ENCODE measurements around the gene NPTXR.
A peak's percentile ranks its signal among the peaks of the same experiment; 100 is the strongest.

NPTXR gene

DNA sequence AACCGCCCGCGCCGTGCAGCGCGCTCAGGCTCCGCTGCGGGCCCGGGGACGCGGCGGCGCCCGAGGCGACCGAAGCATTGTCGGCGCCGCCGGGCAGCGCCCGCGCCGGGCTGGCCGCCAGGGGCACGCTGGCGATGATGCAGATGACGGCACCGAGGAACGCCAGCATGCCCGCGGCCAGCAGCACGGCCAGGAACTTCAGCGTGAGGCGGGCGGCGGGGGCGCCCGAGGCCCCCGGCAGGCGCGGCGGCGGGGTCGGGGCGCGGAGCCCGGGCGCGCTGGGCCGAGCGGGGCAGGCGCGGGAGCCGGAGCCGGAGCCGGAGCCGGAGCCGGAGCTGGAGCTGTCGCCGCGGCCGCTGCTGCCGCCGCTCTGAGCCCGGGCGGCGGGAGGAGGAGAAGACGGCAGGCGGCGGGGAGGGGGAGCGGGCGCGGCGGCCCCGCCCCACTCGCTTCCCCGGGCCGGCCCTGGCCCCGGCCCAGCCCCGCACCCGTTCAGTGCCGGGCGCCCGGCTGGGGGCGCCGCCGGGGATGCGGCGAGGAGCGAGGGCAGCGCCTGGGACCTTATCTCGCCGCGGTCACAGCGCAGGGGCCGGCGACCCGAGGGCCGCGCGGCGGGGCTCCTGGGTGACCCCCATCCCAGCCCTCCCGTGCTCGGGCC is at the start of gene NPTXR:
Gene NPTXR (minus strand): TSS at position 372 of the 658 bp plus-strand sequence.
- DNase-seq: no peak

DNA sequence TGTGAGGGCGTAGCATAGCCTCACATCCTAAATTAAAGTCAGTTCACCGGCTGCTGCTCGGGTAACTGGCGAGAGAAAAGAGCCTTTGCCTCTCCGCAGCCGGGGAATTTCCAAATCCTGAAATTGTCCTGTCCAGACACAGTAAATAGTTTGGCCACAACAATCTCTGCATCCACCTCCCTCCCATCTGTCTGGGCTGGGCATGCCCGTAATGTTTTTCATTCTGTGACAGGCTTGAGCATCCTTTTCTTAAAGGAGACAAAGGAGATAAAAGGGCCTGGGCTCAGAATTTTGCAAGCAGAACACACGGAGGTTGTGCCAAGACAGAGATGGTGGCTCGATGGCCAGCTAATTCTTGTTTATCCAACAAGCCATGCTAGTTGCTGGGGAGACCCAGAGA is 47.4 kb upstream of the NPTXR start:
- no peak for DNase-seq

DNA sequence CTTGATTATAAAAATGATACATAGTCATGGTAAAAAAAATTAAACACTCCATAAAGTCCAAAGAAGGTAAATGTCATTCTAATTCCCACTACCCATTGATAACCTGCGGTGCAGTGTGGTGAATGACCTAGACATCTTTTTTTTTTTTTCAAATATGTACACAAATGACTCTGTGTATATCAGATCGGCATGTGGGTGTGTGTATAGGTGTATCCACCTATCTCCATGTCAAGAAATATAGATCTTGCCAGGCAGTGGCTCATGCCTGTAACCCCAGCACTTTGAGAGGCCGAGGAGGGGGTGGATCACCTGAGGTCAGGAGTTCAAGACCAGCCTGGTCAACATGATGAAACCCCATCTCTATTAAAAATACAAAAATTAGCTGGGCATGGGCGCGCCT is 46.5 kb upstream of the NPTXR start:
- no peak for DNase-seq

DNA sequence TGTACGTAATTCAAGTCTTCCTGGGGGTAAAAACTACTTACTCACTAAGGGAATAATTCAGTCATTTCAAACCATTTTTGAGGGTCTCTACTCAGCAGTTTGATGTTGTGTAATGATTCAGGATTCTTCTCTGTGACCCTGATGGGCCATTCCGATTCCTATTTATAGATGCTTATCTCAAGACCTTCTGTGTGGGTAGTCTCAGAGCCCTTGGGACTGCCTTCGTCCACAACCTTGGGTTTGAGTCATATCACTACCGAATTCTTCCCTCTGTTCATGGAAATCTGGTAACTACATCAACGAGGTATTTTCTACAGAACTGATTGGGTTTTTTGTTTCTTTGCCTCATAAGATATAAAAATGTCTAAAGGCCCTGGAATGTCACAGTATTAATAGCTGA is 42.5 kb upstream of the NPTXR start:
- no peak for DNase-seq

DNA sequence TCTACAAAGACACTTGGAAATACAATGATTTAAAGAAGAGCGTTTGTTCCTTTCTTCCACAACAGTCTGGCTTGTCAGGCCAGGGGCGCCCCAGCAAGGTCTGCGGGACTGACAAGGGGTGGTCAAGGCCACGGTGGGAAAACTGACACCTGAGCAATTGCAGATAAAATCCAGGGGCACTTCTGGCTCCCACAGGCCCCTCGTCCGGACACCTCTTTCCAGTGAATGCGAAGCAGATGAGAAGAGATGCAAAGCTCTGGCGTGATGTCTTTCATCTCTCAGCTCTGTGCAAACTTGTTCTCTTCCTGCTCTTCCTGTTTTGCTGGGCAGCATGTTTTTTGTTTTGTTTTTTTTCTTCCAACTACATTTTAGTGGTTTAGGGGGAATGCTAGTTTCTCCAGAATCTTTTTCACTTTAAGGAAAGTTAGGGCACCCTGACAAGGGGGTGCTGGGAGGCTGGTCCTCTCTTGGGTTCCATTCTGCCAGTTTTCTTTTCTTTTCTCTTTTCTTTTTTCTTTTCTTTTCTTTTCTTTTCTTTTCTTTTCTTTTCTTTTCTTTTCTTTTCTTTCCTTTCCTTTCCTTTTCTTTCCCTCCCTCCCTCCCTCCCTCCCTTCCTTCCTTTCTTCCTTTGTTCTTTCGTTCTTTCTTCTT is 39.3 kb upstream of the NPTXR start:
- DNase-seq: no peak

DNA sequence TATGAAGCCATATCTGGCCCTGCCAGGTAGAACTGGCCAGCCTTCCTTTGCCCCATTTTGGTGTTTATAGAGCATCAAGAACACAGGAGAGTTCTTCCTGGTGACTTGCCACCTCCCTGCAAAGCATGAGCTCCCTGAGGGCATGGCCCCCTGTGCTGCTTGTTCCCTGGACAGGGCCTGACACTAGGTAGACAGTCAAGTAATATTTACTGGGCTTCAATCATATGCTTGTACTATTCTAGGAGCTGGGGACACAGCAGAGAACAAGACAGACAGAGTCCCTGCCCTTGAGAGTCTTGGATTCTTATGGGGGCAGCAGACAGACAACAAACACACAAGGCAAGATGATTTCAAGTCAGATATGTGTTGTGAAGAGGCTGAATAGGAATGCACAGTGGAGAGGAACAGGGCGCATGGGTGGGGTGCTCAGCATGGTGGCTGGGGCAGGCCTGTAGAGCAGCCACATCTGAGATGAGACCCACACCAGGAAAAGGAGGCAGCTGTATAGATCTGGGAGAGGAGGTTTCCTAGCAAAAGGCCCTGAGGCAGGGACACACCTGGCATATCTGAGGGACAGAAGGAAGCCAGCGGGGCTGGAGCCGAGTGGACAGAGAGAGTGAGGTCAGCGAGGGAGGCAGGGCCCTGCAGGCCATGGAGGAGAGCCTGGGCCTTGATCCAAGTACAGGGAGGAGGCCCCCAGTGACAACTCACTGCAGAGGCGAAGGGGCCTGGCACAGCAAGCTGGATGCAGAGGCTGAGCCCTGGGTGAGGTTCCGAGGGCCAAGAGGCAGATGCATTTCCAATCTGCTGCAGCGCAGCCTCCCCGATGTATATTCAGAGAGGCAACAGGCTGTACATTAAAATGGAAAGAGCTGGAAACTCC is 38.4 kb upstream of the NPTXR start:
- DNase-seq: no peak

DNA sequence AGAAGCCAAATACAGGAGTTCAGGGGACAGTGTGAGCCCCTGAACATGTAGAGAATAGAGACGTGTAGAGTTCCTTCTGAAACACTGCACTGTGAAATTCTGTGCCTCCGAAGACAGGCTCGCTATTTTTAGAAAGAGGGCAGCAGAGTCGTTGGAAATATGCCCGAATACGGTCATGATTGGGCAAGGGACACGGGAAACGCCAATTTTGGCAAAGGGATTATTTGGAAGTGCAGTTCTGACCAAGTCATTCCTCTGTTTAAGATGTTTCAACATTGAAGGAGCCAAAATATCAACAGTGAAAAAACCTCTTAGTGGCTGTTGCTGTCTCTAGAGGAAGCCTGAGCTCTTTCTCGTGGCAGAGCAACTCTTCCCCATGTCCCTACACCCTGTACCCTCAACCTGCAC is 37.6 kb upstream of the NPTXR start:
- DNase-seq: no peak

DNA sequence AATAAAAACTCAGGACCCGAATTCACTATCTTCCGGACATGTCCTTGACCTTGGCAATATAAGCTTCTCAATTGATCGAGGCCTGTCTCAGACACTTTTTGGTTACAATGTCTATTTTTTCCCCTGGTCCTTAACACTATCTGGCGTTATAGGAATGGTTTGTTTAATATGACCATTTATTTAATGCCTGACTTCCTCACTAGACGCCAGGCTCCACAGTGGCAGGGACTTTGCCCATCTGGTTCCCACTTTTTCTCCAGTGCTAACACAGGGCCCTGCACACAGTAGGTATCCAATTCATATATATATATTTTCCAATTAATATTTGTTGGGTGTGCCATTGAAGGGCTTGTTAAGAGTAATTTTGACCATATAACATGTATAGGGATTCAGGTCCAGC is 36.1 kb upstream of the NPTXR start:
- DNase-seq: no peak

DNA sequence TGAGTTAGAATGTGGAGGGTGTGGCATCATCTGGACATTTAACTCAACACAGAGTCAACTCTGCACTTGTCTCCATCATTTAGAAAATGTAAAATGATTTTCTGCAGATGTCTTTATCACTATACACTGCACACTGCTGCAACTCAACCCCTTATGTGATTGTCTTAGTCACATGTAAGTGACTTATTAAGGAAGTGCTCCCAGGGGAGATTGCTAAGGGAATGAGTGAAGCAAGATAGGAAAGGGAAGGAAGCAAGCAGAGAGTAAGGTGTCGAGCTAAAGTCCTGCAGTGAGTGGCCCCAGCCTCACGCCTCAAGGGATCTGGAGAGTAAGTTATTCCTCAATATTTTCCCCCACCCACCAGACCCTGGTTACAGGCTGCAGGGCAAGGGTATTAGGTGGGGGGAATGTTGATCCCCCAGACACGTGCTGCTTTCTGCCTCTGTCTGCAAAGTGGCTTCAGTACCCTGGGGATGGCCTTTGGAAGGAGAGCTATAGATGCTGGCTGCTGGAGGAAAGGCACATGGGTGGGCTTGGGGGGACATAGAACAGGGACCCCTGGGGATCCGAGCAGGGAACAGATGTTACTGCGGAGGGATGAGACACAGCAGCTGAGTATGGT is 35.4 kb upstream of the NPTXR start:
- DNase-seq: no peak

DNA sequence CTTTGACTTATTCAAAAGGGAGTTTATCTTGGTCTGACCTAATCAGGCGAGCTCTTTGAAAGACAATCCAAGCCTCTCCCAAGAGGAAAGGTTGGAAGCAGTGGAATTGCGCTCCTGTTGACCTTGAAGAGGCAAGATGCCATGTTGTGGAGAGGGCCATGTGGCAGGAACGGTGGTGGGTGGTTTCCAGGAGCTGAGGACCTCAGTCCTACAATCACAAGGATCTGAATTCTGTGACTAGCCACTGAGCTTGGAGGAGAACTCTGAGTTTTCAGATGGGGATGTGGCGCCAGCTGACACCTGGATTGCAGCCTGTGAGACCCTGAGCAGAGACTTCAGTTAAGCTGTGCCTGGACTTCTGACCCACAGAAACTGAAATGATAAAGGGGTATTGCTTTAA is 34.2 kb upstream of the NPTXR start:
- no peak for DNase-seq

DNA sequence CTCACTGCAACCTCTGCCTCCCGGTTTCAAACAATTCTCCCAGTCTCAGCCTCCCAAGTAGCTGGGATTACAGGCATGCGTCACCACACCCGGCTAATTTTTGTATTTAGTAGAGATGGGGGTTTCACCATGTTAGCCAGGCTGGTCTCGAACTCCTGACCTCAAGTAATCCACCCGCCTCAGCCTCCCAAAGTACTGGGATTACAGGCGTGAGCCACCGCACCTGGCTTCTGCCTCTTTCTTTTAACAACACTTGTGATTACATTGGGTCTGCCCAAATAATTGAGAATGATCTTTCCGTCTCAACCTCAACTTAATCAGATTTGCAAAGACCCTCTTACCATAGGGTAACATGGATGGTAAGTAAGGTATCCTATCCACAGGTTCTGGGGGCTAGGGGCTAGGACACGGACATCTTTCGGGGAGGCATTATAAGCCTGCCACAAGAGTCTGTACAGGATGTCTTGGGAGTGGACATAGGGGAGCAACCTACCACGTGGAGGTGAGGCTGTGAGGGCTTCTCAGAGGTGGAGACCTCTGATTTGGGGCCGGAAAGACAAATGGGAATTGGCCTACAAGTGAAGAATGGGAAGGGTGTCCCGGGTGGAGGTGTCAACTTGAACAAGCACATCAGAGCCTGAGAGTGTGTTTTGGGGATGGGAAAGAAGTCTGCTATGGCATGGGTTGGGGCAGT is 30.8 kb upstream of the NPTXR start:
- DNase-seq: no peak

DNA sequence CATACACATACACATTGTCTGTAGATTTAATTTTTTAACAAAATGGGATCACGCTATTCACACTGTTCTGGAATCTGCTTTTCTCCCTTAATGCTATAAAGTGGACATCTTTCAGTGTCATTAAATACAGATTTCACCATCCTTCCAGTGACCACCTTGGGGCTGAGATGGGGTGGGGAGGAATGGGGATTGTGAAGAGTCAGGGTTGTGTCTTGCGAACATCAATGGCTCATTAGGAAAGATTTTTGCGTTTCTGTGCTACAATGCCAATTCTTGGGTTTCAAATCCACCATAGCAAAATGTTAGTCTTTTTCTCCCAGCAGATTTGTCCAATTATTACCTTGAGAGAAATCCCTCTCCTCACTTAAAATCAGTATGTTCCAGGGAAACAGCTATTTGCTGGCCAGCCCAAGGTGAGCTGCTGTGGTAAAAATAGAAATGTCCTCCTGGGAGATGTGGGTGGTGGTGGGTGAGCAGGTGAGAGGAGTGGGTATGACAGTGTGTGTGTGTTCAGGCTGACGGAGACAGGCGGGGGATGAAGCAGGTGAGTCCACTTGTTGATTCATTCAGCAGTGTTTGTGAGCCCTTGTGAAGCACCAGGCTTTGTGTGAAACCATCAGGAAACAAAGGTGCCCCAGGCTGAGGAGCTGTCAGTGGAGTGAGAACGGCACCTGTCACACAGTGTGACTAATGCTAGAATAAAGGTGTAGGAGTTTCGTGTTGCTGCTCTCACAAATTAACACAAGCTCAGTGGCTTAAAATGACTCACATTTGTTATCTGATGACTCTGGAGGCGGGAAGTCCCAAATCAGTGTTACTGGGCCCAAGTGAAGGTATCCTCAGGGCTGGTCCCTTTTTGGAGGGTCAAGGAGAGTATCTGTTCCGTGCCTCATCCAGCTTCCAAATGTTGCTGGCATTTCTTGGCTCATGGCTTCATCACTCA is 29.9 kb upstream of the NPTXR start:
- no peak for DNase-seq

DNA sequence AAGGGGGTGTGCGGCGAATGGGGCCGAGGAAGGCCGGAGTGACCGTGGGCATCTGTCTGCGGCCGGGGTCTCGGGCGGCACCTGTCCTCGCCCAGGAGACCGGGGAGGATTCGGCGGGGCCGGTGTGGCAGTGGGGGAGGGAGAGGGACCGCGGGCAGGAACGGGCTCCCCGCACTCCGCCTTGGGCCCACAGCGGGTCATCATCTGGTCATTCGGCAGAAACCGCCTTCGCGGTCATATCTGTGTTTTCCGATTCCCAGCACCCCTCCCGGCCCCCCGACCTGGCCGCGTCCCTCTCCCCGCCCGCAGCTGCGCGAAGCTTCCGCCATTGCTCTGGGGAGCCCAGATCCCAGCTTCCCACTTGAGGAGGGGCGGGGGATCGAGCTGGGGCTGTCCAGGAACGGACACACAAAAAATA is 29.0 kb upstream of the NPTXR start:
- DNase-seq: no peak

DNA sequence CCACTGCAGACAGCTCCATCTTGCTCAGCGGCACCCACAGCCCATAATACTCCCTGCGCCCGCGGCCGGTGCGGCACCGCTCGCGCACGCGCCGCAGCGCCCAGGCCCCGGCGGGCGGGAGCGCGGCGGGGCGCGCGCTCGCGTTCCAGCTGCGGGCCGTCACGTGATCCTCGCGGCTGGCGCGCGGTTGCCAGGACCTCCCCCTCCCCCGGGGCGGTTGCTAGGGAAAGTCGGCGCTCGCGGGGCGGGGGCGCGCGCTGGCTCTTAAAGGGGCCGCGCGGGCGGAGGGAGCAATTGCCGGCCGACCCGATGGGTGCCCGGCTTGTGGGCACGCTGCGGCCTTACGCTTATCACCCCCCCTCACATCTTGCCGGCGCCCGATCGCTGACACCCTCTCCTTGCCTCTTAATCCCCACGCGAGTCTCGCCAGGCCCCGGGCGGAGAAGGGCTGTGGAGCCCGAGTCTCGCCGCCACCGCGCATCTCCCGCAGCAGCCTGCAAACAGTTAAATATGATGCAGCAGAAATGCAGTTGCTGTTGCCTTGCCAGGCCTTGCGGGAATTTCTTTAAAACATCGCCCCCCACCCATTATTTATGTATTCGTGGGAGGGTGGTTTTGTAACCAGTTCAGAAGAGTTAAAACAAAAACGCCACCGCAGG is 28.5 kb upstream of the NPTXR start, which contains the start of gene CBX6:
Gene CBX6 (minus strand): TSS at position 45 of the 659 bp plus-strand sequence. CDS start 26 bp downstream, at position 19.
- peak; percentile 62 for DNase-seq

DNA sequence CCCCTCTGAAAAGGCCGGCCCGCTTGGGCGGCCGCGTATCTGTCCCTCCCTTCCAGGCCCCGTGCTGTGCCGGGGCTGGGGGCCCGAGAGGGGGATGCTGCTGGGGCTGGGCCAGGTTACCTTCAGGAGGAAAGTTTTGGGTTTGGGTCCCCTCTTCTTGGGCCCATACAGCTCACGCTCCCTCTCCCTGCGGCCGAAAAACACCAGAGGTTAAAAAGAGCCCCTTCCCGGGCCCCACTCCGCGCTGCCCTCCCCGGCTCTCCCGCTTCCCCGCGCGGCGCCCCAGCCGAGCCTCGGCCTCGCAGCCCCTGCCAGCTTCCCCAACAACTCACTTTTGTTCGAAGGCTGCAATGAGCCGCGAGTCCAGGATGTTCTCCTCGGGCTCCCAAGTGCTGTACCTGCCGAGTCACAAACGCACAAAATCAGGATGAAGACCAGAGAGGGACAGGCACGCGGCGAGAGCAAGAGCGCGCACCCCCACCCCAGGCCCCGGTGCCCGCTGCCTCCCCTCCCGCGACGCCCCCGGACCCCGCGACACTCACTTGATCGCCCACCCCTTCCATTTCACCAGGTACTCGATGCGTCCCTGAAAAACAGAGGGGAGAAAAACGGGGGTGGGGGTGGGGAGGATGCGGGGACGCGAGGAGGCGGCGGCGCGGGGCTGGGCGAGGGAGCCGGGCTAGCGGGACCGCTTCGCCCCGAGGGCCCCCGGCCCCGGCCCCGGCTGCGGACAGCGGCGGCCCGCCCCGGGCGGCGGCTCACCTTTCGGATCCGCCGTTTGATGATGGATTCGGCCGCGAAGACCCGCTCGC is 27.7 kb upstream of the NPTXR start:
- no peak for DNase-seq

DNA sequence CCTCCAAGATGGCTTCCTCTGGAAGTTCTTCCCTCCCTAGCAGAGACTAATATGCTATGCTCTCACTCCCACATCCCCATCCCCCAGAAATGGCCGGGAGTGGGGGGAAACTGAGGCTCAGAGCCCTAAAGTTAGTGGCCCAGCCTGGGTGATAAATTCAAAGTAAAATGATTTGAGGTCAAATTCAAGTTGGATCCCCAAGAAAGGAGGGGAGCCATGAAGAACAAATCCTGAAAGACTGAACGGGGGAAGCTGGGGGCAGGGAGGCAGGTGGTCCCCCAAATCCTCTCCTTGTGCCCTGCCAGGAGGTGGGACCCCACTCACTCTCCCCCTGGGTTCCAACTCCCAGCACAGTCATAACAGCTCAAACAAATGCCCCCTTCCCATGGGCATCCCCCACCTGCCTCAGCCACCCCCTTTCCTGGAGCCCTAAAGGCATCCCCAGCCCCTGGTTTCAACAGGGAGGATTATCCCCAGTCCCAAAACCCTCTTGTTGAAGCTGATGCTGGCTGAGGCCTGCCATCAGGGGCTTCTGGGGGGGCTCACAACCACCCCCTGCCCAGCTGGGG is 27.0 kb upstream of the NPTXR start:
- no peak for DNase-seq

DNA sequence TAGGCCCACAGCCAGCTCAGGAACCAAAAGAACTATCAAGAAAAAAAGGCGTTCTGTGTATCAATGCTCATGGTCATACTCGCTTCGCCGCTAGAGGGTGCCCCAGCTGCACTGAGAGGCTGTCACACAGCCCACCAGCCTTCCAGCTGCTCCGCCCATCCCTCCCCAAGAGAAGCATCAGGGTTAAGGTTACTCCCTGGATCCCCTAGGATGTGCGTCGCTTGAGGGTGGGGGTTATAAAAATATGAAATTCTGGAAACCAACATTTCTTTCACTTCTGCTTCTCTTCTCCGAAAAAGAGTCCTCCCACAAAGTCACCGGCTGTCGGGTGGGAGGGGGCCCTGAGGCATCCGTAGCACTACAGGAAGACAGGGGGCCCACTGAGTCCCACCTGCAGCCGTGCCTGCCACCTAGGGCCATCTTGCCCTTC is 26.5 kb upstream of the NPTXR start:
- peak; percentile 46 for DNase-seq

DNA sequence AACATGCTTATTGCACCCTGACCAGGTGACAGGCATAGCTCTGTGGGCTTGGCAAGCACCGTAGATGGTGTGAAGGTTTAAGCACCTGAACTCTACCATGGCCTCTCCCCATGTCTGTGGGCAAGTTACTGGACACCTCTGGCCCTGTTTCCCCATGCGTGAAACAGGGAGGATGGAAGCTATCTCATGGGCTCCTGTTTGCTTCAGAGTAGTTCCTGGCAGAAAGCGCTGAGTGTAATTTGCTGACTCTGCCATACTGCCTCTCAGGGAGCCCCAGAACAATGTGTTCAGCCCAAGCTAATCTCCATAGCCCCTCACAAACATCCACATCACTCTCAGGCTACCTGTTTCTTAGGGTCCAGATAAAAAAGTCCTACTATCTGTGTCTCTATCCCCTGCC is 25.8 kb upstream of the NPTXR start:
- no peak for DNase-seq

DNA sequence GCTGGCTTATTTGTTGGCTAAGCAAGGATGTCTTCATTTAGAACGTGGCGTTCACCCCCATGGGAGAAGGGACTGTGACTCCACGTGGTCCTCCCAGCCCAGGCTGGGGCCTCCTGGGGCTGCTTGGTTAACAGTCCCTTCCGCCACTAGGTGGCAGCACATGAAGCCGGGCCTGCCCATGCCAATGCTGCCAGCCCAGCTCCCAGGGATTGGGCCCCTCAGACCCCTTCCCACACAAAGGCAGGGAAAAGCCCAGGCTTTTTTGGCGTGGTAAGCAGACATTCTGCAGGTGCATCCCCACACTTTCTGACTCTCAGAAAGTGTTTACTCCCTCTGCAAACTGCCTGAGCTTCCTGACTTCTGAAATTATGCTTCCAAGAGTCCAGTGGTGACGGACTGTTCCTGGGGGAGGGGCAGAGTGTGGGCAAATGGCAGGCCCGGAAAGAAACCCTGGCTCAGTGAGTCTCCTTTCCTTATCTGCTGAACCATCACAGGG is 25.1 kb upstream of the NPTXR start:
- DNase-seq: peak; percentile 8

Measured in GF-D8 (cell line).